Lower leg skin (tissue), 3 donors: ENCODE results near the gene FGFRL1.

ENCODE experiments used
- CTCF ChIP-seq, 3 donors: fragments of 450-650 bp; IDR thresholded peaks; one replicate each; pipeline ENCODE4 v1.5.1; 2016; ENCODE audit warnings: antibody characterized with exemption in 3 of 3, mild to moderate bottlenecking in 3 of 3, moderate library complexity in 2 of 3
- POLR2A ChIP-seq, 2 donors: fragments of 450-650 bp; IDR thresholded peaks; one replicate each; pipeline ENCODE4 v1.6.1; 2016 to 2017; ENCODE audit warnings: antibody characterized with exemption in 2 of 2, mild to moderate bottlenecking in 1 of 2, moderate library complexity in 1 of 2

GRCh38 chr4:991451-992296 lies 19.8 kb upstream of the FGFRL1 start:
- no peak for TF ChIP-seq CTCF (IDR thresholded peaks at IDR 0.05)
- TF ChIP-seq POLR2A (IDR thresholded peaks at IDR 0.05): no peak
